HG03575 (cell line): ENCODE data around the gene REV1.
"Not testable (repeated sequence)": the region's sequence is repeated elsewhere in the genome, so short reads cannot be mapped to it uniquely, and the experiment has no call there.

Experiments used
- ATAC-seq: cut with Tn5 transposase; IDR thresholded peaks from one replicate; pipeline ENCODE4 v1.9.1; 2021; ENCODE audit not compliant: unreplicated experiment, insufficient number of reproducible peaks, low FRiP score; ENCODE audit errors: extremely low read depth

Gene REV1

GRCh38 chr2:99382143-99382542, 107.7 kb downstream of the REV1 start:
- no peak for ATAC-seq

GRCh38 chr2:99380376-99381010, 109.3 kb downstream of the REV1 start:
- ATAC-seq = no peak

- no peak for ATAC-seq
Observed at GRCh38 chr2:99377879-99378278, 111.9 kb downstream of the REV1 start.

DNA sequence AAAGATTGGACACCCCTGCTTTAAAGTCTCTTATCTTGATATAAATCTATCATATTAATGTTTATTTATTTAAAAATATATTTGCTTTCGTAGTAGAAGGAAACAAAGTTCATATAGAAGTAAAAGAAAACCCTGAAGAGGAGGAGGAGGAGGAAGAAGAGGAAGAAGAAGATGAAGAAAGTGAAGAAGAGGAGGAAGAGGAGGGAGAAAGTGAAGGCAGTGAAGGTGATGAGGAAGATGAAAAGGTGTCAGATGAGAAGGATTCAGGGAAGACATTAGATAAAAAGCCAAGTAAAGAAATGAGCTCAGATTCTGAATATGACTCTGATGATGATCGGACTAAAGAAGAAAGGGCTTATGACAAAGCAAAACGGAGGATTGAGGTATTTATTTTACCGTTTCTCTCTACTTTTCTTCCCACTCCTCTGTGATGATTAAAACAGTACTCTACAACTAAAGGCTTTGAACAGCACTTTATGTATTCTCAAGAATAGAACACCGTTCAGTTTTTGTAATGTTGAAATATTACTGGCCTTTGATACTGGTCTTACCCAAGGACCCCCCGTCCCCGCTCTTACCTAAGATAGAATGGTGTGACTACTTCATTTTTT, 113.5 kb downstream of the REV1 start:
- no peak for ATAC-seq

DNA sequence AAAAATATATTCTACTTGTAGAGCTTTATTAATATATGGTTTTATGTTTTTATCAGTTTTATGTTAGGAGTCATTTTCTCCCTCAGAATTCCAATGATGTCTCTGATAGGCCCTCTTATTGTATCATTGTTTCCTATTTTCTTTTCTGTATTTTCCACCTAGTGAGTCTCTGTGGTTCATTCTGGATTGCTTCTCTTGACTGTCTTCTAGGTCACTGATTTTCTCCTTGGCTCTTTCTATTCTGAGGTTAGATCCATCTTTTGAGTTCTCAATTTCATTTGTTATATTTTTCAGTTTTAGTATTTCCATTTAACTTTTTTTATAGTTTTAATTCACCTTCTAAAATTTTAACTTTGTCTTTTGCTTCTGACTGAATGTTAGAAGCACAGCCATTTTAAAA, 115.1 kb downstream of the REV1 start:
- ATAC-seq = no peak

- no peak for ATAC-seq
Observed at GRCh38 chr2:99373144-99373543, 116.7 kb downstream of the REV1 start.

DNA sequence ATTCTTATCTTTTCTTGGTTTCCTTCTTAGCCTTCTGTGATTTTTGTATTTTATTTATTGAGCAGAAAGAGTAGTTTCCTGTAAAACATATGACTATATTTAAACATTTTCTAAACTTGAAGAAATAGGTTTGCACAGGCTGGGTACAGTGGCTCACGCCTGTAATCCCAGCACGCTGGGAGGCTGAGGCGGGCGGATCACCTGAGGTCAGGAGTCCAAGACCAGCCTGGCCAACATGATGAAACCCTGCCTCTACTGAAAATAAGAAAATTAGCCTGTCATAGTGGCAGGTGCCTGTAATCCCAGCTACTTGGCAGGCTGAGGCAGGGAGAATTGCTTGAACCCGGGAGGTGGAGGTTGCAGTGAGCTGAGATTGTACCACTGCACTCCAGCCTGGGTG, 121.0 kb downstream of the REV1 start:
- not testable (repeated sequence) for ATAC-seq

GRCh38 chr2:99365661-99366060, 124.2 kb downstream of the REV1 start:
- no peak for ATAC-seq

DNA sequence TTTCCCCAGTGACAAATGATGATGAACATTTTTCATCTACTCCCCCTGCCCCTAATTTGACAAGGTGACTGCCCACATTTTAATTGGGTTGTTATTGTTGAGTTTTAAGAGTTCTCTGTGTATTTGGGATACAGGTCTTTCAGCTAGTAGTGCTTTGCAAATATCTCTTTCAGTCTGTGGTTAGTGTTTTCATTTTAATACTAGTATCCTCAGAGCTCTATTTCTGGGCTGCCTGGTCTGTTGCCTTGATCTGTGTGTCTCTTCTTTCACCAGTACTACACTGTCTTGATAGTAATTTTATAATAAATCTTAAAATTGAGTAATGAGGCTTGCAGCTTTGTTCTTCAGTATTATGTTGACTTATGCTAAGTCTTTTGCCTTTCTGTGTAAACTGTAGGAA, 133.0 kb downstream of the REV1 start:
- ATAC-seq = no peak

- ATAC-seq = not testable (repeated sequence)
Observed at GRCh38 chr2:99354825-99355224, 135.0 kb downstream of the REV1 start.

DNA sequence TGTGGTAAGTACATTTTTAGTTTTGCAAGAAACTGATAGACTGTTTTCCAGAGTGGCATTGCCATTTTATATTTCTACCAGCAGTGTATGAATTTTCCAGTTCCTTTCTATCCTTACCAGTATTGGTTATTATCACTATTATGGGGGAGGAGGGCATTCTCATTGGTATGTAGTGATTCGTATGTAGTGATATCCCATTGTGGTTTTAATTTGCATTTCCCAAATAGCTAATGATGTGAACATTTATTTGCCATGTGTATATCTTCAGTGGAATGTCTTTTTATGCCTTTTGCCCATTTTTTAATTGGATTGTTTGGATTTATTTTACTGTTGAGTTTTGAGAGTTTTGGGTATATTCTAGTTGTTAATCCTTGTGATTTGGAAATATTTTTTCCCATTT, 135.7 kb downstream of the REV1 start:
- no peak for ATAC-seq
